GM21529 (cell line): Measurements from ENCODE around the gene CEMIP.

Experiments used
- ATAC-seq: cut with Tn5 transposase; IDR thresholded peaks from one replicate; pipeline ENCODE4 v1.9.1; 2021; ENCODE audit not compliant: unreplicated experiment

Gene CEMIP

GRCh38 chr15:80778964-80779657 is at the start of gene CEMIP:
TSS of gene CEMIP (plus strand) at chr15:80779370. CDS start at chr15:80873880, 94,510 bp downstream.
- ATAC-seq, result no peak

GRCh38 chr15:80730387-80730786 is 48.8 kb upstream of the CEMIP start:
- ATAC-seq, result no peak

GRCh38 chr15:80730926-80731325 is 48.2 kb upstream of the CEMIP start:
- ATAC-seq, result no peak

GRCh38 chr15:80732167-80732566 is 47.0 kb upstream of the CEMIP start:
- no peak for ATAC-seq

- ATAC-seq, result no peak
These were observed 46.4 kb upstream of the CEMIP start for GRCh38 chr15:80732818-80733217.

- ATAC-seq, result no peak
These were observed 45.7 kb upstream of the CEMIP start for GRCh38 chr15:80733460-80733859.

- no peak for ATAC-seq
These were observed 43.8 kb upstream of the CEMIP start for GRCh38 chr15:80735344-80735743.

GRCh38 chr15:80736560-80736959 is 42.6 kb upstream of the CEMIP start:
- no peak for ATAC-seq

- no peak for ATAC-seq
These were observed 39.3 kb upstream of the CEMIP start for GRCh38 chr15:80739919-80740318.

- ATAC-seq, result no peak
These were observed 37.1 kb upstream of the CEMIP start for GRCh38 chr15:80742081-80742480.

GRCh38 chr15:80743189-80743833 is 35.9 kb upstream of the CEMIP start:
- ATAC-seq, result no peak

GRCh38 chr15:80744415-80744814 is 34.8 kb upstream of the CEMIP start:
- no peak for ATAC-seq

GRCh38 chr15:80744826-80745225 is 34.3 kb upstream of the CEMIP start:
- no peak for ATAC-seq

GRCh38 chr15:80745888-80746287 is 33.3 kb upstream of the CEMIP start:
- no peak for ATAC-seq

GRCh38 chr15:80747317-80748053 is 31.7 kb upstream of the CEMIP start:
- ATAC-seq, result no peak

GRCh38 chr15:80749589-80749988 is 29.6 kb upstream of the CEMIP start:
- no peak for ATAC-seq

- no peak for ATAC-seq
These were observed 28.6 kb upstream of the CEMIP start for GRCh38 chr15:80750575-80750974.

- no peak for ATAC-seq
These were observed 27.0 kb upstream of the CEMIP start for GRCh38 chr15:80752204-80752603.

GRCh38 chr15:80753161-80753560 is 26.0 kb upstream of the CEMIP start:
- ATAC-seq, result no peak

- no peak for ATAC-seq
These were observed 25.2 kb upstream of the CEMIP start for GRCh38 chr15:80754014-80754413.

- ATAC-seq, result no peak
These were observed 23.3 kb upstream of the CEMIP start for GRCh38 chr15:80755885-80756284.

- ATAC-seq, result no peak
These were observed 20.9 kb upstream of the CEMIP start for GRCh38 chr15:80758130-80758745.
